GM19351 (cell line): ENCODE measurements around the gene ITGA2B.
"Not testable (repeated sequence)": the region's sequence is repeated elsewhere in the genome, so short reads cannot be mapped to it uniquely, and the experiment has no call there.

Source experiments
- ATAC-seq: cut with Tn5 transposase; IDR thresholded peaks from one replicate; pipeline ENCODE4 v1.9.1; 2021; ENCODE audit warnings: mild to moderate bottlenecking, moderate library complexity; ENCODE audit not compliant: unreplicated experiment

ITGA2B gene

DNA sequence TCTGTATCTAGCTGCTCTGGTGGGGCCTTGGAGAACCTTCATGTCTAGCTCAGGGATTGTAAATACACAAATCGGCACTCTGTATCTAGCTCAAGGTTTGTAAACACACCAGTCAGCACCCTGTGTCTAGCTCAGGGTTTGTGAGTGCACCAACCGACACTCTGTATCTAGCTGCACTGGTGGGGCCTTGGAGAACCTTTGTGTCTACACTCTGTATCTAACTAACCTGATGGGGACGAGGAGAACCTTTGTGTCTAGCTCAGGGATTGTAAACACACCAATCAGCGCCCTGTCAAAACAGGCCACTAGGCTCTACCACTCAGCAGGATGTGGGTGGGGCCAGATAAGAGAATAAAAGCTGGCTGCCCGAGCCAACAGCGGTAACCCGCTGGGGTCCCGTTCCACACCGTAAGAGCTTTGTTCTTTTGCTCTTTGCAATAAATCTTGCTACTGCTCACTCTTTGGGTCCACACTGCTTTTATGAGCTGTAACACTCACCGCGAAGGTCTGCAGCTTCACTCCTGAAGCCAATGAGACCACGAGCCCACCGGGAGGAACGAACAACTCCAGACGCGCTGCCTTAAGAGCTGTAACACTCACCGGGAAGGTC lies 19.9 kb downstream of the ITGA2B start:
- ATAC-seq = not testable (repeated sequence)

GRCh38 chr17:44368391-44369243 lies 20.8 kb downstream of the ITGA2B start:
- not testable (repeated sequence) for ATAC-seq

DNA sequence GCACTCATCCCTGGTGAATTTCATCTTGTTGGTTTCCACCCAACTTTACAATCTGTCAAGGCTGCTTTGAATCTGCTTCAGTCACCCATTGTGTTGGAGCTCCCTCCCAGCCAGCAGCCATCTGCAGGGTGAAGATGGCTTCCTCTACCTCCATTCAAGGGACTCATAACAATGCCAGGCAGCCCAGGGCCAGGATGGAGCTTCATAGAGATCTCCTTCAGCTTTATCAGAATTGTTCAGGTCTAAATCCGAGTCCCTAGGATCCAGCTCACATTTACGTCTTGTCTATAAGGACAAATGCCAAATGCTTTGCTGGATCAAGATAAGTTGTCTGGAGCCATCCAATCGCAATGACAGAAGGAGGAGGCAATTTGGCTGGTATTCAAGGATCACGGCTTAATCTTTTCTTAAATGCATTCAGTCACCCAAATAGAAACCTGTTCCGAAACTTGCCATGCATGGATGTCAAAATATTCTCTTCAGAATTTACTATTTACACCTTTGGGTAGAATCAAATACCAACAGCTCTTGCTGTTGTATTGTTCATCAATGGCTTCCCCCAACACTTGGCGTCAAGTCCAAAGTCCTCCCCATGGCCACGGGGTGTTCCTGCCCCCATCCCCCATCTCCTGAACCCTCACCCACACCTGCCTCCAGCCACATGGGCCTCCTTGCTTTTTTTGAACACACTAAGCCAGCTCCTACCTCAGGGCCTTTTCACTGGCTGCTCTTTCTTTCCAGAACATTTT lies 22.0 kb downstream of the ITGA2B start:
- no peak for ATAC-seq

- ATAC-seq = not testable (repeated sequence)
Observed at GRCh38 chr17:44365051-44365450, 24.4 kb downstream of the ITGA2B start.

DNA sequence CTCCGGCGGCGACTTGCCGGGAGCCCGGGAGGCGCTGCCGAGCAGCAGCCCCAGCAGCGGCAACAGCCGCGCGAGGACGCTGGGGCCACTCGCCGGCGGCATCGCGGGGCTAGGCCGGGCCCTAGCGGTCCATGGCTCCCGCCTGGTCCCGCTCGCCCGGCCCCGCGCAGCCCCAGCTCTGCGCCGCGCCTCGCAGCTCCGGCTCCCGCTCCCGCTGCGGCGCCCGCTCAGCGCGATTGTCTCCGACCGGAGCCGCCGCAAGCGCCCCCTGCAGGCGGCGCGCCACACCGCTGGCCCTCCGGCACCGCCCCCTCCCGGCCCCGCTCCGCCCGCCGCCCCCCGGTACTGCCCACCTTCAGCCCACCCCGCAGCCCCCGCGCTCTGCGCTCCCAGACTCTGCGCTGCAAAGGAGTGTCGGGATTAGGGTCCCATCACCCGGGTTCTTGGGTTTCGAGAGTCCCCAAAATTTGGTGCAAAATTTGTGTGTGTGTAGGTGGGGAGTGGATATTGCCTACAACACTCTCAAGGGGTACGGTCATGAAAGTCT lies 25.8 kb downstream of the ITGA2B start, which contains the start of gene FAM171A2:
TSS of gene FAM171A2 (minus strand) at position 241 of the 547 bp plus-strand sequence. CDS start at position 102, 139 bp downstream.
- ATAC-seq = peak; percentile 48

DNA sequence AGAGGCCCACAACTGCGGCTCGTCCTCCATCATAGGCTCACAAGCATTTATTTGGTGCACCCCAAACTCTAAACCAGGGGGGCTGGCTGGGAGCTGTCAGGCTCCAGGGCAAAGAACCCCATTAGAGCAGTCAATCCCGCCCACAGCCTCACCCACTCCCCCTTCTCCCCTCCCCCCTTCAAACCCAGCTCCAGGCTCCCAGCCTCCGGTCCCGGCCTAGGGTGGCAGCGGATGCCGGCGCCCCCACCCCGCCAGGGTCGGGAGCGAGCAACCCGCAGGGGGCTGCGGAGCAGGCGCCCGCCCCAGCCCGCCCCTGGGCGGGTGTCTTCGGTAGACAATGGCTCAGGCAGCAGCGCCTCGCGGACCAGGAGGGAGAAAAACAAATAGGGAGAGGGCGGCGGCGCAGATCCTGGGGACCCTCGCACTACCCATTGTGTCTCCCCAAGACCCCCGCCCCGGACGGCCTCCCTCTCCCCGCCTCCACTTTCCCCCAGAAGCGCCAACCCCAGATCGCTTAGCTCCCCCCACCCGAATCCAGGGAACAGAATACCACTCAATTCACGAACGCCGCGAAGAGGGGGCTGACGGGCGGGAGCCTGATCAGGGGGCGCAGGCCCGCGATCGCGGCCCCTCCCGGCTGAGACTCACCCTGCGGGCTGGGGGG lies 26.4 kb downstream of the ITGA2B start:
- ATAC-seq = no peak

DNA sequence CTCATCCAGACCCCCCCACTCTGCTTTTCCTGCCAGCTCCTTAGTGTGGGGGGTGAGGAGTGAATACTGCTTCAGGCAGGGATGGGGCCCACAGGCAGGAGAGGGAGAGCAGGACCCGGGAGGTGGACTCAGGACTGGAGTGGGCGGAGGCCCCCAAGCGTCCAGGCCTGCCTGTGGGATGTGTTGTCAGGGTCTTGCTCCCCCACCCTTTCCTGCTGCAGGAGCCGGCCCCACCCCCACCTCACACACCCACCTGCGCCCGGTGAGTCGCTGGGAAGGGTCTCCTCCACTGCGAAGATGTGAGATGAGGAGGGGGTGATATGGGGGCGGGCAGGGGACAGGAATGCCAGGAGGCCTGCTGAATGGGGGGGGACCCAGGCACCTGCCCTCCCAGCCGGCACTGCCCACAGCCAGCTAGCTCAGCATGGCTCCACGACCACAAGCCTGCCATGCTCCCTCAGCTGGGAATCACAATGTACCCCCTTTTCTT lies 26.9 kb downstream of the ITGA2B start:
- no peak for ATAC-seq

GRCh38 chr17:44361292-44362260 lies 27.9 kb downstream of the ITGA2B start:
- ATAC-seq = no peak

- ATAC-seq = no peak
Observed at GRCh38 chr17:44360826-44361225, 28.6 kb downstream of the ITGA2B start.

GRCh38 chr17:44360144-44360533 lies 29.3 kb downstream of the ITGA2B start:
- no peak for ATAC-seq

GRCh38 chr17:44359458-44360143 lies 29.8 kb downstream of the ITGA2B start:
- no peak for ATAC-seq

GRCh38 chr17:44359006-44359405 lies 30.4 kb downstream of the ITGA2B start:
- ATAC-seq = no peak

DNA sequence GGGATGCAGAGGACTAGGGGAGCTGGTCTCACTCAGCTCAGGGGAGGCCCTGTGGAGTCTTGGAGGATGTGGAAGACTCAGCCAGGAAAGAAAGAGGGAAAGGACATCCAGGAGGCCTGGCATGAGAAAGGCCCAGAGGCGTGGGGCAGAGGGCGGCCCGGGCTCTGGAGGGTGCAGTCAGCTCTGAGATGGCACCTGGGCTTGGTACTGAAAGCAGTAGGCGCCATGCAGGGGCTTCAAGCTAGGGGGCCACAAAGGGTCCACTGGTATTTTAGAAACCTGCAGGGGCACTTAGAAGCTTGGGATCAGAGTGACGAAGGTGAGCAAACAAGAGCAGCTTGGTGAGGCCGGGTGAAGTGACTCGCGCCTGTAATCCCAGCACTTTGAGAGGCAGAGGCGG lies 31.4 kb downstream of the ITGA2B start:
- no peak for ATAC-seq

DNA sequence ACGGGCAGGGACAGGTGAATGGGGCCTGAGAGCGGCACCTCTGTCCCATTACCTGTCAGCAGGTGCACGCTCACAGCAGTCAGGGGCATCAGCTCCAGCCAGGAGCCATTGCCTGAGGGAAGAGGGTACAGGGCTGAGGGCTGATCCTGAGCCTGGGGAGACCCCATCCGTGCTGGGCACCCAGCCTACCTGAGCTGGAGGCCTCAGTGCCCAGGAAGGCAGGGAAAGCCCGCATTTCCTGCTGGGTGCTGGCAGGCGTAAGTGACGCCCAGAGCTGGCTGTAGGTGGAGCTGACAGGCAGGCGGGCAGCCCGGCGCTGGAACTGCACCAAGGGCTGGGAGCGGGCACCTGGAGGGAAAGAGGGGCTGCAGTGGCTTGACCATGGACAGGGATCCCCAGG lies 33.2 kb downstream of the ITGA2B start:
- ATAC-seq = no peak

- no peak for ATAC-seq
Observed at GRCh38 chr17:44355642-44356099, 33.8 kb downstream of the ITGA2B start.

DNA sequence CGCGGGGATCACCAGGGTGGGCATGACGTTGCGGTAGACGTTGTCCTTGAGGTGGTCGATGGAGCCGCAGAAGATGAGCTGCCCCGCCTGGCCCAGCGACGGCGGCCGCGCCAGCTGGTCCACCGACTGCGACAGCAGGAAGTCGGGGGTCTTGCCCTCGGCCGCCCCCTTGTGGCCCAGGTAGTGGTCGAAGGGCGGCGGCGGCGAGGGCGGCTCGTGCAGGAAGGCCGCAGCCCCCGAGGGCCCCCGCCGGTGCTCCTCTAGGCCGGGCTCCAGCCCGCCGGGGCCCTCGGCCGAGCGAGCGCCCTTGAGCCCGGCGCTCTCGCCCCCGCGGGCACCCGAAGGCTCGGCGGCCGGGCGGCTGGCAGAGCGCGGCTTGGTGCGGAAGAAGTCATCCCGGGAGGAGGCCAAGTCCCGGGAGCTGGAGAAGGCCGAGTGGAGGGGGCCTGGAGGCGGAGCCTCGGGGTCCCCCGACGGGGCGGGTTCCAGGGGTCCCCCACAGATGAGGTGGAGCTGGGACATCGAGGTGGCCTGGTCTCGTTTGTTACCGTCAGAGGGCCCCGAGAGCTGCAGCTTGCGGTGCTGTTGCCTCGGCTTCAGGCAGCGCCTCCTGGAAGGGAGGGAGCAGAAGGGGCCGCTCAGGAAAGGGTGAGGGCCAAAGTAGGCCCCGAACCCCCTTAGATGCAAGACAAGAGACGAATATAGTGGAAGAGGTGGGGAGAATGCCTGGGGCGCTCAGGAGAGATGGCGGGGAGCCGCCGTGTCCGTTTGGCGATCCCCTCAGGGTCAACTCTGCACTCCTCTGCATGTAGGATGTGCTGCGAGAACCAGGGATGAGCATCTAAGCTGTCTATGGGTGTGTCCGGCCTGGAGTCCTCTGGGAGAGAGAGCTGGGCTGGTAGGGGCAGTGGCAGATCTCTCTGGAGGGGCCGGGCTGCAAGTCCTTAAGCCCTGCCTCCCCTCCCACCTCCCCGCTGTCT lies 34.6 kb downstream of the ITGA2B start:
- no peak for ATAC-seq

DNA sequence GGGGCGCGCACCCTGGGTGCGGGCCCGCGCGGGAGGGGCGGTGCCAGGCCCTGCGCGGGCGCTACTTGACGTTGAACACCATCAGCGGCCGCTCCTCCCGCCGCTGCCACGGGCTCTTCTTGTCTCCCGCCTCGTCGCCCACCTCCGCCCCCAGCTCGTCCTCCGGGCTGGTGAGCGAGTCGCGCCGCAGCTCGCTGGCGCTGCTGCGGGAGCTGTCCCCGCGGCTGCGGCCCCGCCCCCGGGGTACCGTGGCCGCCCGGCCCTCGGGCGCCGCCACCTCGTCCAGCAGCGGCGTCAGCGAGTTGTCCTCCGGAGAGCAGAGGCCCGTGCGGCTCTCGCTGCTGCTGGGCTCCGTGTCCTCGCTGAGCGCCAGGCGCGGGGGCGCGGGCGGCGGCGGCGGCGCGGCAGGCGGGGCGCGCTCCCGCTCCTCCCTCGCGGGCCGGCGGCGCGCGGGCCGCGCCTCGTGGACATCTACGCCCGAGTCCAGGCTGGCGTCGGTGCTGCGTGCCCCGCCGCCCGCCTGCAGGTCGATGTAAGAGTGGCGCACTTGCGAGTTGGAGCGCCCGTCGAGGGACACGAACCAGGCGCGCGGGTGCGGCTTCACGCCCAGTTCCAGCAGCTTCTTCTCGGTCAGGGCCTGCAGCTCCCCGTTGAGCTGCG lies 35.6 kb downstream of the ITGA2B start:
- ATAC-seq = no peak
